Right lobe of liver (tissue), 6 donors: ENCODE measurements around the gene HOXC10. TPM values are rescaled to one million over a fixed set of nuclear protein-coding genes. Genes with fewer than 3 reads are reported as not detected.
A peak's percentile ranks its signal among the peaks of the same experiment; 100 is the strongest.

Experiments
- ATAC-seq, 4 donors: fragments of 200-7000 bp; cut with Tn5 transposase; one replicate each; pipeline ENCODE4 v1.9.1; 2020; ENCODE audit warnings: mild to moderate bottlenecking in 4 of 4, moderate library complexity in 4 of 4
- DNase-seq, 3 donors: peaks; one replicate each; pipeline ENCODE4 v3.0.0-alpha.2; 2020
- H3K27ac ChIP-seq, 3 donors: fragments of 200-600 bp; one replicate each; pipeline ENCODE4 v1.8.0; 2022
- H3K27me3 ChIP-seq, 2 donors: fragments of 200-600 bp; one replicate each; pipeline ENCODE4 v1.8.0; 2022
- H3K36me3 ChIP-seq, 4 donors: fragments of 200-600 bp; sonication (generic) in 1 of 4; one replicate each; pipeline versions ENCODE4 v1.5.1 to v1.8.0; 2017 to 2022; ENCODE audit warnings: control low read depth in 1 of 4
- H3K4me1 ChIP-seq, 4 donors: fragments of 200-600 bp; sonication (generic) in 1 of 4; one replicate each; pipeline versions ENCODE4 v1.5.1 to v1.8.0; 2017 to 2022; ENCODE audit warnings: control low read depth in 1 of 4
- H3K4me3 ChIP-seq, 3 donors: fragments of 200-600 bp; one replicate each; pipeline ENCODE4 v1.8.0; 2022
- H3K9me3 ChIP-seq, 4 donors: fragments of 200-600 bp; sonication (generic) in 1 of 4; one replicate each; pipeline versions ENCODE4 v1.5.1 to v1.8.0; 2017 to 2022; ENCODE audit warnings: control low read depth in 1 of 4
- CTCF ChIP-seq, 4 donors: fragments of 200-600 bp in 3 of 4; fragments of 450-650 bp in 1 of 4; IDR thresholded peaks; one replicate each; pipeline versions ENCODE4 v1.5.1 to v1.8.0; 2016 to 2022; ENCODE audit warnings: antibody characterized with exemption in 4 of 4, mild to moderate bottlenecking in 2 of 4
- POLR2A ChIP-seq: fragments of 450-650 bp; IDR thresholded peaks from one replicate; pipeline ENCODE4 v1.6.1; 2017; ENCODE audit warnings: antibody characterized with exemption, mild to moderate bottlenecking
- WGBS: methylation state at CpG from one replicate; pipeline ENCODE4 v1.1.6; 2018; ENCODE audit warnings: low coverage, low lambda C conversion rate; ENCODE audit not compliant: insufficient coverage; ENCODE audit errors: missing lambda C conversion rate; 5-methylcytosine and 5-hydroxymethylcytosine counted together
- intact Hi-C, 2 donors: fragments of 100-400 bp; cut with DNase I; formaldehyde crosslinking; loops; one replicate each; pipeline versions ENCODE4 v1.11.2 to v1.14.1; 2022
- total RNA-seq, 6 experiments: library from RNA; depleted of rRNA in 2 of 6; stranded (reverse); fragments of >200 nt in 2 of 6; fragmentation: NEBNext Ultra II Directional in 3 of 6; extraction: Animal tissue kit (Norgen Biotek cat#: 25700) in 3 of 6; gene quantifications; one replicate each; pipeline versions ENCODE4 v1.1.0 to v1.2.4, GENCODE V29; 2016 to 2023
- donor health status: DM: no; HTN: yes; CAD: no.
- donor health status: DM: no; HTN: no; CAD: no.
- donor health status: DM: no; HTN: no; CAD: no.
- donor health status: DM: no; HTN: yes; CAD: no.
- donor health status: DM: no; HTN: yes; CAD: no.

The HOXC10 gene
- total RNA-seq, 6 experiments from 2014 or later: not detected

GRCh38 chr12:54032627-54033100, 47.7 kb downstream of the HOXC10 start, which contains the start of gene HOXC5:
Gene HOXC5 (plus strand): TSS chr12:54033050. CDS start chr12:54033123, 73 bp downstream.
- TF ChIP-seq POLR2A: no peak
- TF ChIP-seq CTCF (IDR thresholded peaks at IDR 0.05): peak; percentile 59 to 89 (median 80)
- no peak for DNase-seq
- ATAC-seq: peak; percentile 61 to 87 (median 80)
- no peaks in the 10 kb centered on the region for H3K9me3 ChIP-seq
- H3K4me3 ChIP-seq: no peak within 1 kb of the TSS
- H3K4me1 ChIP-seq: peaks cover 0 to 5% (median 0%) of the 10 kb centered on the region in 4 donors
- intact Hi-C loops: loop anchor here in 1 of 2 donors (10.0 kb wide), 1 partner anchor 172 kb away; no protein-coding TSS in a partner anchor
- H3K36me3 ChIP-seq: no peaks in the 10 kb centered on the region
- no peak within 1 kb of the TSS for H3K27ac ChIP-seq
- peaks cover 12 to 55% of the 10 kb centered on the region in 2 donors for H3K27me3 ChIP-seq
- WGBS: 5% methylated on average over 11 of the region's 12 CpGs

- no peak for ATAC-seq
- H3K4me1 ChIP-seq: peaks cover 0 to 5% (median 0%) of the 10 kb centered on the region in 4 donors
- intact Hi-C loops: loop anchor here in 1 of 2 donors (10.0 kb wide), 1 partner anchor 171 kb away; no protein-coding TSS in a partner anchor
- no peak for TF ChIP-seq CTCF (IDR thresholded peaks at IDR 0.05)
- TF ChIP-seq POLR2A: no peak
- 4% methylated on average over 31 of the region's 61 CpGs for WGBS
- no peaks in the 10 kb centered on the region for H3K36me3 ChIP-seq
- H3K9me3 ChIP-seq: no peaks in the 10 kb centered on the region
- H3K27me3 ChIP-seq: peaks cover 12 to 48% of the 10 kb centered on the region in 2 donors
- no peak overlapping the region for H3K4me3 ChIP-seq
- DNase-seq: no peak
- no peak overlapping the region for H3K27ac ChIP-seq
Measured at GRCh38 chr12:54033106-54033979, 48.4 kb downstream of the HOXC10 start.

- intact Hi-C loops: loop anchor here in 1 of 2 donors (10.0 kb wide), 1 partner anchor 171 kb away; no protein-coding TSS in a partner anchor
- H3K27me3 ChIP-seq: peaks cover 12 to 41% of the 10 kb centered on the region in 2 donors
- no peaks in the 10 kb centered on the region for H3K36me3 ChIP-seq
- DNase-seq (no peak), ATAC-seq (no peak)
- H3K9me3 ChIP-seq: no peaks in the 10 kb centered on the region
- H3K4me3 ChIP-seq: no peak overlapping the region
- H3K4me1 ChIP-seq: peaks cover 0 to 5% (median 0%) of the 10 kb centered on the region in 4 donors
- TF ChIP-seq CTCF (IDR thresholded peaks at IDR 0.05) (no peak), POLR2A (no peak)
- H3K27ac ChIP-seq: no peak overlapping the region
- WGBS: 8% methylated on average over 26 of the region's 57 CpGs
Measured at GRCh38 chr12:54033980-54034784, 49.2 kb downstream of the HOXC10 start.

GRCh38 chr12:54034785-54035310, 49.9 kb downstream of the HOXC10 start:
- DNase-seq (no peak), ATAC-seq (no peak)
- intact Hi-C loops: loop anchor here in 1 of 2 donors (10.0 kb wide), 1 partner anchor 170 kb away; no protein-coding TSS in a partner anchor
- H3K27me3 ChIP-seq: peaks cover 12 to 39% of the 10 kb centered on the region in 2 donors
- H3K9me3 ChIP-seq: no peaks in the 10 kb centered on the region
- peaks cover 0 to 5% (median 0%) of the 10 kb centered on the region in 4 donors for H3K4me1 ChIP-seq
- no peak overlapping the region for H3K4me3 ChIP-seq
- no peak overlapping the region for H3K27ac ChIP-seq
- 16% methylated on average over 9 of the region's 22 CpGs for WGBS
- no peaks in the 10 kb centered on the region for H3K36me3 ChIP-seq
- TF ChIP-seq POLR2A (no peak), CTCF (IDR thresholded peaks at IDR 0.05) (no peak)
